Loucy (cell line): Measurements from ENCODE around the gene BMPR1B.

Experiments used
- EZH2phosphoT487 ChIP-seq: fragments of 200-600 bp; IDR thresholded peaks from 2 replicates; pipeline ENCODE4 v1.6.1; 2018; ENCODE audit warnings: antibody characterized with exemption, mild to moderate bottlenecking, moderate library complexity, borderline replicate concordance
- TF ChIP-seq, protein P1 (sequence below): fragments of 200-600 bp; sonication (generic); conservative IDR thresholded peaks from 2 replicates; pipeline ENCODE4 v1.5.1; 2014; ENCODE audit warnings: mild to moderate bottlenecking, antibody characterized with exemption, low read length

DNA sequence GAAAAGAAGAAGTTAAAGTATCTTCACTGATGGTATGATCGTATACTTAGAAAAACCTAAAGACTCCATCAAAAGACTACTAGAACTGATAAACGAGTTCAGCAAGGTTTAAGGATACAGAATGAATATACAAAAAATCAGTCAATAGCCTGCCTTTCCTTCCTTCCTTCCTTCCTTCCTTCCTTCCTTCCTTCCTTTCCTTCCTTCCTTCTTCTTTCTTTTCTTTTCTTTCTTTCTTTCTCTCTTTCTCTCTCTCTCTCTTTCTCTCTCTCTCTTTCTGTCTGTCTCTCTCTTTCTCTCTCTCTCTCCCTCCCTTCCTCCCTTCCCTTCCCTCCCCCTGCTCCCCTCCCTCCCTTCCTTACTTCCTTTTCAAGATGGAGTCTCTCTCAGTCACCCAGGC, 362.7 kb downstream of the BMPR1B start:
- TF ChIP-seq, protein P1, sequence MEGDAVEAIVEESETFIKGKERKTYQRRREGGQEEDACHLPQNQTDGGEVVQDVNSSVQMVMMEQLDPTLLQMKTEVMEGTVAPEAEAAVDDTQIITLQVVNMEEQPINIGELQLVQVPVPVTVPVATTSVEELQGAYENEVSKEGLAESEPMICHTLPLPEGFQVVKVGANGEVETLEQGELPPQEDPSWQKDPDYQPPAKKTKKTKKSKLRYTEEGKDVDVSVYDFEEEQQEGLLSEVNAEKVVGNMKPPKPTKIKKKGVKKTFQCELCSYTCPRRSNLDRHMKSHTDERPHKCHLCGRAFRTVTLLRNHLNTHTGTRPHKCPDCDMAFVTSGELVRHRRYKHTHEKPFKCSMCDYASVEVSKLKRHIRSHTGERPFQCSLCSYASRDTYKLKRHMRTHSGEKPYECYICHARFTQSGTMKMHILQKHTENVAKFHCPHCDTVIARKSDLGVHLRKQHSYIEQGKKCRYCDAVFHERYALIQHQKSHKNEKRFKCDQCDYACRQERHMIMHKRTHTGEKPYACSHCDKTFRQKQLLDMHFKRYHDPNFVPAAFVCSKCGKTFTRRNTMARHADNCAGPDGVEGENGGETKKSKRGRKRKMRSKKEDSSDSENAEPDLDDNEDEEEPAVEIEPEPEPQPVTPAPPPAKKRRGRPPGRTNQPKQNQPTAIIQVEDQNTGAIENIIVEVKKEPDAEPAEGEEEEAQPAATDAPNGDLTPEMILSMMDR = no peak
- no peak for TF ChIP-seq EZH2phosphoT487
